Mesendoderm (in vitro differentiated cells): ENCODE measurements around the gene EDN2.

Source experiments
- DNase-seq: peaks from one replicate; pipeline ENCODE4 v3.0.0; 2013
- H2AK5ac ChIP-seq: 2 replicates; pipeline ENCODE4 v1.6.1; 2013; ENCODE audit warnings: low read length, inconsistent platforms
- H2BK120ac ChIP-seq: 2 replicates; pipeline ENCODE4 v1.6.1; 2013; ENCODE audit warnings: low read depth, mild to moderate bottlenecking, low read length, moderate library complexity, mixed read lengths
- H2BK15ac ChIP-seq: replicated peaks from 2 replicates; pipeline ENCODE4 v1.6.1; 2013; ENCODE audit warnings: low read depth, mild to moderate bottlenecking, moderate library complexity
- H2BK5ac ChIP-seq: 2 replicates; pipeline ENCODE4 v1.6.1; 2013; ENCODE audit warnings: low read length, inconsistent platforms
- H3K18ac ChIP-seq: 2 replicates; pipeline ENCODE4 v1.6.1; 2013; ENCODE audit warnings: mild to moderate bottlenecking, low read length, mixed read lengths
- H3K23ac ChIP-seq: one replicate; pipeline ENCODE4 v1.6.1; 2013; ENCODE audit warnings: low read length
- H3K27ac ChIP-seq: 2 replicates; pipeline ENCODE4 v1.5.1; 2013; ENCODE audit warnings: low read depth, mild to moderate bottlenecking, inconsistent platforms, low read length, moderate library complexity
- H3K27me3 ChIP-seq: 2 replicates; pipeline ENCODE4 v1.6.1; 2013; ENCODE audit warnings: low read length, control low read depth, mild to moderate bottlenecking, inconsistent platforms; ENCODE audit not compliant: insufficient read depth, poor library complexity
- H3K36me3 ChIP-seq: 2 replicates; pipeline ENCODE4 v1.6.1; 2013; ENCODE audit warnings: low read length, inconsistent platforms; ENCODE audit not compliant: control insufficient read depth, insufficient read depth
- H3K4ac ChIP-seq: one replicate; pipeline ENCODE4 v1.6.1; 2013; ENCODE audit warnings: low read depth, mild to moderate bottlenecking, low read length, moderate library complexity
- H3K4me1 ChIP-seq: 2 replicates; pipeline ENCODE4 v1.6.1; 2013; ENCODE audit warnings: low read depth, low read length, inconsistent platforms; ENCODE audit not compliant: control insufficient read depth
- H3K4me2 ChIP-seq: 2 replicates; pipeline ENCODE4 v1.6.1; 2013; ENCODE audit warnings: low read length
- H3K4me3 ChIP-seq: 2 replicates; pipeline ENCODE4 v1.5.1; 2013; ENCODE audit warnings: mild to moderate bottlenecking, low read length
- H3K56ac ChIP-seq: one replicate; pipeline ENCODE4 v1.6.1; 2013; ENCODE audit warnings: low read length
- H3K79me1 ChIP-seq: 2 replicates; pipeline ENCODE4 v1.6.1; 2013; ENCODE audit warnings: low read length, inconsistent platforms
- H3K79me2 ChIP-seq: 2 replicates; pipeline ENCODE4 v1.6.1; 2013; ENCODE audit warnings: mild to moderate bottlenecking, low read length; ENCODE audit not compliant: control insufficient read depth, insufficient read depth
- H3K9ac ChIP-seq: 2 replicates; pipeline ENCODE4 v1.6.1; 2013; ENCODE audit warnings: low read length, inconsistent platforms
- H4K5ac ChIP-seq: one replicate; pipeline ENCODE4 v1.6.1; 2013; ENCODE audit warnings: low read length
- H4K8ac ChIP-seq: one replicate; pipeline ENCODE4 v1.6.1; 2013; ENCODE audit warnings: low read depth, mild to moderate bottlenecking, control low read depth, low read length, moderate library complexity
- WGBS: extraction: QIAGEN DNeasy Blood & Tissue Kit; methylation state at CpG from one replicate; pipeline ENCODE4 v1.1.7; 2013; ENCODE audit warnings: low lambda C conversion rate, missing lambda C conversion rate; ENCODE audit not compliant: insufficient coverage; ENCODE audit errors: extremely low coverage; 5-methylcytosine and 5-hydroxymethylcytosine counted together

Gene EDN2

DNA sequence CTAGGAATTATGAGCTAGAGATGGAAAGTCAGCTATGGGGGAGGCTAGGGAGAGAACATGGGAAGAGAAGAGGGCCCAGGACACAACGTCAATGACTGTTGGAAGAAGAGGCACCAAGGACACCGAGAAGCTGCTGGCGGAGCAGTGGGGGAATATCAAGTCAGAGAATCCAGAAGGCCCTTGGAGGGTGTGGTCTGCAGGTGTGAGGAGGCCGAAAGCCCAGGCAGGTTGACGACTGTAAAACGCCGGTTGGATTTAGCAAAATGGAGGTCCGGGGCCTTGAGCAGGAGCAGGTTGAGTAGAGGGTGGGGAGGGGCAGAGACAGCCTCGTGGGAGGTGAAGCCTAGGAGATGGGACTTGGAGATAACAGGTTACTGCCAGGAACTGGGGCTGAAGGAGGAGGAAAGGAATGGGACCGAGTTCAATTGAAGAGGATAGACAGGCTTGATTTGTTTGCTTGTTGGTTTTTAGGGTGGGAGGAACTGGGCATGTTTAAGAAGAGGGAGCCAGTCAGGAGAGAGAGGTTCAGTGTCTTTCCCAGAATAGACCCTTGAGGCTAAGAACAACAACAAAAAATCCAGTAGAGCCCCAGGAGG is 35.1 kb downstream of the EDN2 start:
- Histone ChIP-seq H3K23ac (no peak overlapping the region), H3K4ac (no peak overlapping the region), H2AK5ac (no peak overlapping the region), H4K8ac (no peak overlapping the region), H3K79me1 (no peaks in the 10 kb centered on the region), H3K56ac (no peak overlapping the region), H3K36me3 (no peaks in the 10 kb centered on the region), H3K4me2 (no peak overlapping the region), H3K4me3 (no peak overlapping the region), H4K5ac (no peak overlapping the region), H3K79me2 (no peaks in the 10 kb centered on the region), H3K18ac (no peak overlapping the region), H3K27ac (no peak overlapping the region), H3K4me1 (peaks cover 4% of the 10 kb centered on the region), H2BK5ac (no peak overlapping the region), H2BK15ac (no peak overlapping the region), H3K9ac (no peak overlapping the region), H2BK120ac (no peak overlapping the region), H3K27me3 (no peaks in the 10 kb centered on the region)
- WGBS = no CpG with 5 or more reads among the region's 10 CpGs
- DNase-seq = peak; percentile 55

- Histone ChIP-seq H2BK15ac (no peak overlapping the region), H3K4ac (no peak overlapping the region), H3K4me3 (no peak overlapping the region), H2AK5ac (no peak overlapping the region), H3K27ac (no peak overlapping the region), H4K8ac (no peak overlapping the region), H3K4me1 (peaks cover 4% of the 10 kb centered on the region), H3K9ac (no peak overlapping the region), H2BK5ac (no peak overlapping the region), H4K5ac (no peak overlapping the region), H3K56ac (no peak overlapping the region), H3K79me2 (no peaks in the 10 kb centered on the region), H2BK120ac (no peak overlapping the region), H3K23ac (no peak overlapping the region), H3K18ac (no peak overlapping the region), H3K27me3 (no peaks in the 10 kb centered on the region), H3K79me1 (no peaks in the 10 kb centered on the region), H3K4me2 (no peak overlapping the region), H3K36me3 (no peaks in the 10 kb centered on the region)
- no CpG with 5 or more reads among the region's 4 CpGs for WGBS
- no peak for DNase-seq
Measured at GRCh38 chr1:41448821-41449220, 35.7 kb downstream of the EDN2 start.

DNA sequence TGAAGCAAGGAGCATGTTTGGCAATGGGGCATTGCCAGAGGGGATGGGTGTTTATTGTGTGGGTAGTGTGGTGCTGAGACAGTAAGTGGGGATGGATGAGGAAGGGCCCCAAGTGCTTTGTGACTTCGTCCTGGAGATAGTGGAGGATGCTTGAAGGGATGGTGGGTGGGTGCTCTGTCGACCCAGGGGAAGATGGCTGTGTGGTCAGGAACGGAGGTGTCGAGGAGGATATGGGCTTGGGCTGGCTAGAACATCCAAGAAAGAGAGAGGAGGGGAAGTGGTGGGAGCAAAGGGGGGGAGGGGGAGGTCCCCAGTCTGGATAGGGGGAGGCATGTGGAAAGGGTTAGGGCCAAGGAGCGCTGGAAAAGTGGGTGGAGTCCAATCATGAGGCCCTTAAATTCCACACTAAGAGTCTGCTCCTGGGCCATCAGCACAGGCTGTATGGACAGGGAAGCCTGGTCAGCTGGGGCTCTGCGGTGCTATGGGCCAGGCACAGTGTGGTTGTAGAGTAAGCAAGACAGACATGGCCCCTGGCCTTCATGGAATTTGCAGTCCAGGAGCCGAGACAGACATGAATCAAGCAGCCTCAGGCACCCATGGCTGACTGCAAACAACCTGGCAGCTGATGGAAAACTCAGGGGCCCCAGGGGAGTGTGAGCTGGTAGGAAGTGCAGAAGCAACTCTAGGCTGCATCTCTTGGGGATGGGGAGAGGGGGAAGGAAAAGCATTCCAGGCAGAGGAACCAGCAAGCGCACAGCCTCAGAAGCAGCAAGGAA is 36.3 kb downstream of the EDN2 start:
- Histone ChIP-seq H4K5ac (no peak overlapping the region), H3K4me3 (no peak overlapping the region), H3K23ac (no peak overlapping the region), H3K4me2 (no peak overlapping the region), H3K9ac (no peak overlapping the region), H3K4ac (no peak overlapping the region), H2AK5ac (peak overlapping the region; percentile 50), H3K27me3 (no peaks in the 10 kb centered on the region), H3K27ac (no peak overlapping the region), H2BK5ac (no peak overlapping the region), H3K4me1 (peaks cover 4% of the 10 kb centered on the region), H3K79me1 (no peaks in the 10 kb centered on the region), H3K36me3 (no peaks in the 10 kb centered on the region), H3K79me2 (no peaks in the 10 kb centered on the region), H2BK120ac (no peak overlapping the region), H4K8ac (no peak overlapping the region), H2BK15ac (no peak overlapping the region), H3K18ac (no peak overlapping the region), H3K56ac (peak overlapping the region; percentile 5)
- no CpG with 5 or more reads among the region's 8 CpGs for WGBS
- peak; percentile 68 for DNase-seq

GRCh38 chr1:41446851-41447610 is 37.5 kb downstream of the EDN2 start:
- H3K79me2 ChIP-seq = no peaks in the 10 kb centered on the region
- no CpG with 5 or more reads among the region's 9 CpGs for WGBS
- no peak overlapping the region for H2BK120ac ChIP-seq
- no peaks in the 10 kb centered on the region for H3K36me3 ChIP-seq
- no peak overlapping the region for H3K4me2 ChIP-seq
- no peak overlapping the region for H2BK15ac ChIP-seq
- H3K18ac ChIP-seq = no peak overlapping the region
- no peak overlapping the region for H3K4ac ChIP-seq
- H3K79me1 ChIP-seq = no peaks in the 10 kb centered on the region
- H3K56ac ChIP-seq = no peak overlapping the region
- no peak overlapping the region for H3K27ac ChIP-seq
- H4K5ac ChIP-seq = no peak overlapping the region
- no peak overlapping the region for H3K4me3 ChIP-seq
- H3K9ac ChIP-seq = no peak overlapping the region
- no peak overlapping the region for H3K23ac ChIP-seq
- H3K27me3 ChIP-seq = no peaks in the 10 kb centered on the region
- no peak overlapping the region for H4K8ac ChIP-seq
- peaks cover 4% of the 10 kb centered on the region for H3K4me1 ChIP-seq
- H2AK5ac ChIP-seq = no peak overlapping the region
- H2BK5ac ChIP-seq = no peak overlapping the region
- DNase-seq = no peak

GRCh38 chr1:41444785-41445184 is 39.7 kb downstream of the EDN2 start:
- Histone ChIP-seq H4K8ac (no peak overlapping the region), H3K18ac (no peak overlapping the region), H3K27me3 (no peaks in the 10 kb centered on the region), H3K4me1 (peaks cover 4% of the 10 kb centered on the region), H3K23ac (no peak overlapping the region), H3K79me1 (no peaks in the 10 kb centered on the region), H3K56ac (no peak overlapping the region), H3K36me3 (no peaks in the 10 kb centered on the region), H3K4me2 (no peak overlapping the region), H3K79me2 (no peaks in the 10 kb centered on the region), H3K4me3 (no peak overlapping the region), H2BK15ac (no peak overlapping the region), H2AK5ac (no peak overlapping the region), H2BK120ac (no peak overlapping the region), H3K4ac (no peak overlapping the region), H3K27ac (no peak overlapping the region), H4K5ac (no peak overlapping the region), H3K9ac (no peak overlapping the region), H2BK5ac (no peak overlapping the region)
- no peak for DNase-seq
